ENCODE measurements around the gene LYSMD2.

- TF ChIP-seq CTCF (IDR thresholded peaks at IDR 0.05 in 8 of 11, conservative IDR thresholded peaks at IDR 0.05 in 3 of 11) (no peak), POLR2AphosphoS5 (IDR thresholded peaks at IDR 0.05) (peak in 2 of 3 donors; percentile 38 to 44), POLR2A (IDR thresholded peaks at IDR 0.05) (no peak)
Observed at GRCh38 chr15:51750792-51751696, 13.6 kb upstream of the LYSMD2 start, which contains the start of gene TMOD2.

Data from spleen (tissue), 7 donors.